GM21515 (cell line): ENCODE results near the gene COPS3.
"Not testable (repeated sequence)": the region's sequence is repeated elsewhere in the genome, so short reads cannot be mapped to it uniquely, and the experiment has no call there.

Experiments
- ATAC-seq: cut with Tn5 transposase; IDR thresholded peaks from one replicate; pipeline ENCODE4 v1.9.1; 2021; ENCODE audit not compliant: unreplicated experiment

COPS3 gene

GRCh38 chr17:17303010-17303846, 22.2 kb upstream of the COPS3 start, which contains the start of gene NT5M:
NT5M (plus strand) TSS chr17:17303373; CDS start chr17:17303551, 178 bp downstream.
- peak; percentile 58 for ATAC-seq

- ATAC-seq: not testable (repeated sequence)
Measured at GRCh38 chr17:17301659-17302058, 20.6 kb upstream of the COPS3 start.

GRCh38 chr17:17300624-17301568, 19.9 kb upstream of the COPS3 start:
- ATAC-seq: no peak

GRCh38 chr17:17298108-17298507, 17.1 kb upstream of the COPS3 start:
- no peak for ATAC-seq

GRCh38 chr17:17297217-17297616, 16.2 kb upstream of the COPS3 start:
- ATAC-seq: no peak

GRCh38 chr17:17295141-17295540, 14.1 kb upstream of the COPS3 start:
- no peak for ATAC-seq

- no peak for ATAC-seq
Measured at GRCh38 chr17:17289701-17290100, 8.7 kb upstream of the COPS3 start.

GRCh38 chr17:17289086-17289485, 8.0 kb upstream of the COPS3 start:
- ATAC-seq: no peak

GRCh38 chr17:17285951-17286350, 4.9 kb upstream of the COPS3 start:
- ATAC-seq: no peak

- no peak for ATAC-seq
Measured at GRCh38 chr17:17279316-17279715, 1.7 kb downstream of the COPS3 start.

- not testable (repeated sequence) for ATAC-seq
Measured at GRCh38 chr17:17277431-17277830, 3.6 kb downstream of the COPS3 start.

GRCh38 chr17:17275971-17276370, 5.1 kb downstream of the COPS3 start:
- ATAC-seq: no peak

- no peak for ATAC-seq
Measured at GRCh38 chr17:17269926-17270773, 10.9 kb downstream of the COPS3 start.

- no peak for ATAC-seq
Measured at GRCh38 chr17:17264430-17264829, 16.6 kb downstream of the COPS3 start.

- ATAC-seq: no peak
Measured at GRCh38 chr17:17258998-17259397, 22.0 kb downstream of the COPS3 start.

- ATAC-seq: no peak
Measured at GRCh38 chr17:17258011-17258410, 23.0 kb downstream of the COPS3 start.

GRCh38 chr17:17256316-17256715, 24.7 kb downstream of the COPS3 start:
- no peak for ATAC-seq

GRCh38 chr17:17255689-17256088, 25.4 kb downstream of the COPS3 start:
- not testable (repeated sequence) for ATAC-seq

GRCh38 chr17:17254036-17254435, 27.0 kb downstream of the COPS3 start:
- no peak for ATAC-seq

GRCh38 chr17:17253406-17253805, 27.6 kb downstream of the COPS3 start:
- ATAC-seq: no peak

- no peak for ATAC-seq
Measured at GRCh38 chr17:17252149-17252661, 28.8 kb downstream of the COPS3 start.
